Measurements from ENCODE around the gene FAM25A.
"Not testable (repeated sequence)": the region's sequence is repeated elsewhere in the genome, so short reads cannot be mapped to it uniquely, and the experiment has no call there.

The FAM25A gene

DNA sequence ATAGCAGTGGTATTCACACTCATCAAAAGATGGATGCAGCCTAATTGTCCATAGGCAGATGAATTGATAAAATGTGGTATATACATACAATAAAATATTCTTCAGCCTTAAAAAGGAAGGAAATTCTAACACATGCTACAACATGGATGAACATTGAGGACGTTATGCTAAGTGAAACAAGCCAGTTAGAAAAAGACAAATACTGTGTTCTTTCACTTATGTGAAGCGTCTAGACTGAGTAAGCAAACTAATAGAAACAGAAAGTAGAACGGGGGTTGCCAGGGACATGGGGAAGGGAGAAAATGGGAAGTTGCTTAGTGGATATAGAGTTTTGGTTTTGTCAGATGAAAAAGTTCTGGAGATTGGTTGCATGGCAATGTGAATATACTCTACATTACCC lies 6.6 kb upstream of the FAM25A start:
- H3K27ac ChIP-seq, result not testable (repeated sequence)

DNA sequence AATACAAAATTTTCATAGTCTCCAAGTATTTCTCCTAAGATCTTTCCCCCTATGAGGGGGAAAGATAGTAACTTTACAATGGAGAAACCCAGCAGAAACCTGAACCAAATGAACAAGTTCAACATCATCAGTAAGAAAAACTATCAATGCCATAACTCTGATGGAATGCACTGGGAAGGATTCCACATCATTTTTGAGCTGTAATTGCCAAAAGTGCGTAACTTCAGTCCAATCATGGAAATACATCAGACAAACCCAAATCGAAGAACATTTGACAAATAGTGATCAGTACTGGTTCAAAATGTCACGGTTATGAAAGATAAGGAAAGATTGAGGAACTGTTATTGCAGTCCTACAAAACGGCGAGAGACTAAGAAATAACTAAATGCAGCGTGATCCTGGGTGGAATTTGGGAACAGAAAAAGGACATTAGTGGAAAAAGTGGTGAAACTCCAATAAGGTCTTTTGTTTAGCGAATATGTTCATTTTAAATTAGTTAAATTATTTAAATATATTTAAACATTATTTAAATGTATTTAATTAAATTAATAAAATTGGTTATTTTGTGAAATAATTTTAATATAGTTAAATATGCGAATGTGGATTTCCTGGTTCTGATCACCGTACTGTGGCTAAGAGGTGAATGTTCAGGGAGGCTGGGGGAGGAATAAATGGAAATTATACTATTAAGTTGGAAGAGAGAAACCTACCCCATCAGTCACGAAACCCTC lies 4.9 kb upstream of the FAM25A start:
- not testable (repeated sequence) for H3K27ac ChIP-seq

DNA sequence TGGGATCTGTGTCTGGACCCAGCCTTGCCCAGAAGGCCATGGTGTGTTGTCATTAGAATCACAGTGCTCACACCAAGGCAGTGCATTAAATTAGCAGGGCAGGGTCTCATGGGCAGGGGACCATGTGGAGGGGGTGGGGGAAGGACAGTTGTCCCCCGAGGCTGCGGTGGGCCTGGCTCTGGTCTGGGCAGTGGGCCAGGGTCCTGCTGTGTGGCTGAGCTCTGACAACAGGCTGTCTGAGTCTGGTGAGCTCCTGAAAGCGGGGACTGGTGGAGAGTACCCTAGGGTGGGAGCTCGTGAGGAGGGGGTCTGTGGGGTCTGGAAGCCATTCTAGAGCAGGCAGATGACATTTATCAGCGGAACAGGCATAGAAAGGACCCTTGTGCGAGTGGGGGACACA lies 2.0 kb upstream of the FAM25A start:
- H3K27ac ChIP-seq, result peak overlapping the region; percentile 32; the same call in 1 of the 2 replicates

DNA sequence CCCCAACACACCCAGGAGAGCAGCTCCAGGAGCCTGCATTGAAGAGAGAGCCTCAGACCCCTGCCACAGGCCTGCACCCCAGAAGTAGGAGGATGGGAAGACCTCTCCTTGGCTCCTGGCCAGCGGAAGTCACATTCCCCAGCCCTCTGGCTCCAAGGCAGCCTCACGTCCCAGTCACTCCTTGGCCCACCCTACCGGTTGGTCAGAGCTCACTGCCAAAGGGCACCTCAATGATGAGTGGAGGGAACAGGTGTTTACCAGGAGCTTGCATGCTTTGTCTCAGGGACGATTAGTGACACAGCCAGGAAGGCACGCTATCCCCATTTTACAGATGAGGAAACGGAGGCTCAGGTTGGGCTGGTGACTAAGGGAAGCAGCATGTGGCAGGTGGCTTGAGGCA lies 1.0 kb upstream of the FAM25A start:
- H3K27ac ChIP-seq, result not testable (repeated sequence)

DNA sequence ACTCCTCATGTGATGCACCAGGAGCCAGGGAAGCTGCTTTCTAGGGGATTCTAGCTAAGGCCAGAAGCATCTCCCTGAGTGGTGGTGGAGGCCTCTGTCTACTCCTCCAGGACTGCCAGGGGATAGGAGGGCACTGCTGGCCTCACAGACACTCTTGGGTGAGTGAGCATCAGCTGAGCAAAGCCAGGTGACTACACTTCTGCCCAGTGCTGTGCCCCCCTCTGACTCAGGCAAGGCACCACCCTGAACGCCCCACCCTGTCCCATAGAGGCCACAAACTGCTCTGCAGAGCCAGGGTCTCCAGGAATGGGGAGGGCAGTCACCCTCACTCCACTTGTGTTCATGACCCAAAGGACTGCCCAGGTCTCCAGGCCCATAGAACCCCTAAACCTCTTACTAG lies 590 bp upstream of the FAM25A start:
- not testable (repeated sequence) for H3K27ac ChIP-seq

DNA sequence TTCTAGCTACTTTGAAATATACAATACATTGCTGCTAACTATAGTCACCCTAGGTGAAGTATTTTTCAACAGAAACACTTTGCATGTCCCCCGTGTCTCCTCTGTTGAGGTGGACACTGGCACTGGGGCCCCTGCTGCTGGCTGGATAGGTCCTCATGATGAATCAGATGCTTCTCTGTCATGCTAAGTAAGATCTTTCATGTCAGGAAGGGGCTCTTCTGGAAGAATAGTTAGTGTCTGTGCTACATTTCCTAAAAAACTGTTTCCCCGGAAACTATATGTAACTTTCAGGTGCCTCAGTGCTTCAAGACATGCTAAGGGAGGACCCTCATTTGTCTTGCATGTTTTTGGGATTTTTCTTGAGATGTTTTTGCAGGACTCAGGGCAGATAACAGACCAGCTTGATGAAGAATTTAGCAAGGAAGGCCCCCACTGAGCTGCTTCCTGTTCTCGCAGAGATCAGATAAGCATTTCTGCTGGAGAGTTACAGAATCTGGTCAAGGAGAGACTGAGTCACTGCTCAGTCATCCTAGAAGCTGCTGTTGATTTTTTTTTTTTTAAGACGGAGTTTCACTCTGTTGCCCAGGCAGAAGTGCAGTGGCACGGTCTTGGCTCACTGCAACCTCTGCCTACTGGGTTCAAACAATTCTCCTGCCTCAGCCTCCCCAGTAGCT lies 5.3 kb downstream of the FAM25A start:
- not testable (repeated sequence) for H3K27ac ChIP-seq

DNA sequence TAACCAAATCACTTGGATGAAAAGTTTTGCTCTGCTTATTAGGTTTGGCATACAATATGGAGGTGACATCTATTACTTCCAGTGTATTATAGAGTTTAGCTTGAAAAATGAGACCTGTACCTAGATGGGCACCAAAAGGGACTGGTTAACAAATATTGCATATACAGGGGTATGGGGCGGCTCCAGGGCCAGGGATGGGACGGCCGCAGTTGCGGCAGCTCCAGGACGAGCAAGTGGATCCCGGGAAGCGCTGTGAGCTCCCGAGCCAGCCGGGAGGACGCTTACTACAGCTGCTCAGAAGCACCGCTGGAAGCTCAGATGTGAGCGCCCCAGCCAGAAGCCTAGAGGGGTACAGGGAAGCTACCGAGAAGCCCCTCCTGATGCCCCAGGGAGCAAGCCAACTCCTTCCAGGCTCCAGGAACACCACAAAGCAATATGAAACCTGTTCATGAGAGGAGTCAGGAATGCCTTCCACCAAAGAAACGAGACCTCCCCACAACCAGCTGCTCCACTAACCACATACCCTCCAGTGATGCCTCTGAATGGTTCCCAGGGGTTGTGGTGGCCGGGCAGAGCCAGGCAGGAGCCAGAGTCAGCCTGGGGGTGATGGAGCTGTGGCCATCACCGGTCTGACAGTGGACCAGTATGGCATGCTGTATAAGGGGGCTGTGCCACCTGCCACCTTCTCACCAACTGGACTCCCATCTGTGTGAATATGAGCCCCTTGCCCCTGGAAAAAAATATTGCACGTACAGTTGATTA lies 6.8 kb downstream of the FAM25A start:
- not testable (repeated sequence) for H3K27ac ChIP-seq

DNA sequence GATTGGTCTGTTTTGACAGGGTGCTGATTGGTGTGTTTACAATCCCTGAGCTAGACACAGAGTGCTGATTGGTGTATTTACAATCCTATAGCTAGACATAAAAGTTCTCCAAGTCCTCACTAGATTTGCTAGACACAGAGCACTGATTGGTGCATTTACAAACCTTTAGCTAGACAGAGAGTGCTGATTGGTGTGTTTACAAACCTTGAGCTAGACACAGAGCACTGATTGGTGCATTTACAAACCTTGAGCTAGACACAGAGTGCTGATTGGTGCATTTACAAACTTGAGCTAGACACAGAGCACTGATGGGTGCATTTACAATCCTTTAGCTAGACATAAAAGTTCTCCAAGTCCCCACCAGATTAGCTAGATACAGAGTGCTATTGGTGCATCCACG lies 10.3 kb downstream of the FAM25A start:
- H3K27ac ChIP-seq, result not testable (repeated sequence)

DNA sequence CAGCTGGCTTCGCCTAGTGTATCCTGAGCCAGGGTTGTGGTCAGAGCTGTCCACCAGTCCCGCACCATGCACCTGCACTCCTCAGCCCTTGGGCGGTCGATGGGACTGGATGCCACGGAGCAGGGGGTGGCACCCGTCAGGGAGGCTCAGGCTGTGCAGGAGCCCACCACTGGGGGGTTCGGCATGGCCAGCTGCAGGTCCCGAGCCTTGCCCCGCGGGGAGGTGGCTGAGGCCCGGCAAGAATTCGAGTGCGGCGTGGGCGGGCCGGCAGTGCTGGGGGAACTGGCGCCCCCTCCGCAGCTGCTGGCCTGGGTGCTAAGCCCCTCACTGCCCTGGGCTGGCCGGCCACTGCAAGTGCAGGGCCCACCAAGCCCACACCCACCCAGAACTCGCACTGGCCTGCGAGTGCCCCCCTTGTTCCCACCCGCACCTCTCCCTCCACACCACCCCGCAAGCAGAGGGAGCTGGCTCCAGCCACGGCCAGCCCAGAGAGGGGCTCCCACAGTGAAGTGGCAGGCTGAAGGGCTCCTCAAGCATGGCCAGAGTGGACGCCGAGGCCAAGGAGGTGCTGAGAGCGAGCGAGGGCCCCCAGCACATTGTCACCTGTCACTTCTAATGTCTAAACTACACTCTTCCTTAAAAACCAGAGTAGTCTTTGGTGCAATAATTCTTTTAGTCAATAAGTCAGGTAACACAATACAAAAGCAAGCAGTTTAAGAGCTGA lies 11.0 kb downstream of the FAM25A start:
- no peak for TF ChIP-seq ZFX (IDR thresholded peaks at IDR 0.05)
- TF ChIP-seq, protein P1, sequence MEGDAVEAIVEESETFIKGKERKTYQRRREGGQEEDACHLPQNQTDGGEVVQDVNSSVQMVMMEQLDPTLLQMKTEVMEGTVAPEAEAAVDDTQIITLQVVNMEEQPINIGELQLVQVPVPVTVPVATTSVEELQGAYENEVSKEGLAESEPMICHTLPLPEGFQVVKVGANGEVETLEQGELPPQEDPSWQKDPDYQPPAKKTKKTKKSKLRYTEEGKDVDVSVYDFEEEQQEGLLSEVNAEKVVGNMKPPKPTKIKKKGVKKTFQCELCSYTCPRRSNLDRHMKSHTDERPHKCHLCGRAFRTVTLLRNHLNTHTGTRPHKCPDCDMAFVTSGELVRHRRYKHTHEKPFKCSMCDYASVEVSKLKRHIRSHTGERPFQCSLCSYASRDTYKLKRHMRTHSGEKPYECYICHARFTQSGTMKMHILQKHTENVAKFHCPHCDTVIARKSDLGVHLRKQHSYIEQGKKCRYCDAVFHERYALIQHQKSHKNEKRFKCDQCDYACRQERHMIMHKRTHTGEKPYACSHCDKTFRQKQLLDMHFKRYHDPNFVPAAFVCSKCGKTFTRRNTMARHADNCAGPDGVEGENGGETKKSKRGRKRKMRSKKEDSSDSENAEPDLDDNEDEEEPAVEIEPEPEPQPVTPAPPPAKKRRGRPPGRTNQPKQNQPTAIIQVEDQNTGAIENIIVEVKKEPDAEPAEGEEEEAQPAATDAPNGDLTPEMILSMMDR (conservative IDR thresholded peaks at IDR 0.05), result no peak
- no peak overlapping the region for H3K27ac ChIP-seq

DNA sequence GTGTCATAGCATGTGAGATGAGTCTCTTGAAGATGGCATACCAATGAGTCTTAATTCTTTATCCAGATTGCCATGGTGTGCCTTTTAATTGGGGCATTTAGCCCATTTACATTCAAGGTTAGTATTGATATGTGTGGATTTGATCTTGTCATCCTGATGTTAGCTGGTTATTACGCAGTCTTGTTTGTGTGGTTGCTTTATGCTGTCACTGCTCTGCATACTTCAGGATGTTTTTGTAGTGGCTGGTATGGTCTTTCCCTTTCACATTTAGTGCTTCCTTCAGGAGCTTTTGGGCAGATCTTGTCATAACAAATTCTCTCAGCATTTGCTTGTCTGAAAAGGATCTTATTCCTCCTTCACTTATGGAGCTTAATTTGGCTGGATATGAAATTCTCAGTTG lies 16.5 kb downstream of the FAM25A start:
- TF ChIP-seq ZFX (IDR thresholded peaks at IDR 0.05), result no peak
- TF ChIP-seq, protein P1 (conservative IDR thresholded peaks at IDR 0.05), result no peak
- H3K27ac ChIP-seq, result no peak overlapping the region

DNA sequence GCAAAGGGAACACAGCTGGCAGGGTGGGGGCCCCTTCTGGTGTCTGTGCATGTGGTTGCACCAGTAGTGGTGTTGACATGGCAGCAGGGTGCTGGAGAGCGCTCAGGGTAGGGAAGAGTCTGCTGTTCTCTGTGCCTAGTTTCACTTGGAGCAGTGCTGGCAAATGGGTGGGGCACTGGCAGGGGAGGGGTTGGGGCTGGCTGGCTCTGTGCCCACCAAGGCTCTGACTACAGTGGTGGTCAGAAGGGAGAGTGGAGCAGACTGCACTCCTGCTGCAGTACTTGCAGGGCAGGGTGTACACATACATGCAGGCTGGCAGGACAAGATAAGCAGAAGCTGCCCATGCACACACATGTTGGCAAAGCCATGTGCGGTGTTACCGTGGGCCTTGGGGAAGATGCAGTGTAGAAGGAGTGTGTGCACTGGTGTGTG lies 18.2 kb downstream of the FAM25A start:
- no peak for TF ChIP-seq ZFX (IDR thresholded peaks at IDR 0.05)
- TF ChIP-seq, protein P1 (conservative IDR thresholded peaks at IDR 0.05), result no peak
- H3K27ac ChIP-seq, result no peak overlapping the region
